Activated naive CD8-positive, alpha-beta T cell treated with anti-CD3 and anti-CD28 coated beads, Interleukin-2, amount 10 ng/mL, durations not matched to agents 7 days and 5 days (primary cell): Measurements from ENCODE around the gene CIRBP. TPM values are rescaled to one million over a fixed set of nuclear protein-coding genes. Genes with fewer than 3 reads are reported as not detected.

Experiments used
- ATAC-seq: fragments of 150-1000 bp; cut with Tn5 transposase; one replicate; pipeline ENCODE4 v1.10.0; 2021; ENCODE audit warnings: low read depth, moderate library complexity
- POLR2A ChIA-PET: fragments of 350-600 bp; sonication (Branson Sonifier 250); formaldehyde crosslinking; loops from one replicate; lab custom pipeline; 2021; ENCODE audit warnings: antibody characterized with exemption; lab: Charles Lee
- DNase-seq: peaks from one replicate; pipeline ENCODE4 v3.0.0; 2021
- H3K27ac Mint-ChIP-seq: one replicate; pipeline ENCODE4 v1.8.0; 2022; ENCODE audit warnings: mild to moderate bottlenecking, mixed read lengths
- H3K27me3 Mint-ChIP-seq: one replicate; pipeline ENCODE4 v1.8.0; 2022; ENCODE audit warnings: mild to moderate bottlenecking, moderate library complexity, mixed read lengths
- H3K36me3 Mint-ChIP-seq: one replicate; pipeline ENCODE4 v1.8.0; 2021; ENCODE audit warnings: mild to moderate bottlenecking, mixed read lengths
- H3K4me1 Mint-ChIP-seq: one replicate; pipeline ENCODE4 v1.8.0; 2021; ENCODE audit warnings: mixed read lengths
- H3K4me3 Mint-ChIP-seq: one replicate; pipeline ENCODE4 v1.8.0; 2022; ENCODE audit warnings: mild to moderate bottlenecking, moderate library complexity, mixed read lengths
- H3K9me3 Mint-ChIP-seq: one replicate; pipeline ENCODE4 v1.8.0; 2021; ENCODE audit warnings: mixed read lengths
- total RNA-seq, 2 experiments: library from RNA; stranded (reverse); gene quantifications; one replicate each; pipeline ENCODE4 v1.2.3, GENCODE V29; 2021

CIRBP gene
- total RNA-seq, 2 experiments from 2014 or later, result 327 to 342 TPM

DNA sequence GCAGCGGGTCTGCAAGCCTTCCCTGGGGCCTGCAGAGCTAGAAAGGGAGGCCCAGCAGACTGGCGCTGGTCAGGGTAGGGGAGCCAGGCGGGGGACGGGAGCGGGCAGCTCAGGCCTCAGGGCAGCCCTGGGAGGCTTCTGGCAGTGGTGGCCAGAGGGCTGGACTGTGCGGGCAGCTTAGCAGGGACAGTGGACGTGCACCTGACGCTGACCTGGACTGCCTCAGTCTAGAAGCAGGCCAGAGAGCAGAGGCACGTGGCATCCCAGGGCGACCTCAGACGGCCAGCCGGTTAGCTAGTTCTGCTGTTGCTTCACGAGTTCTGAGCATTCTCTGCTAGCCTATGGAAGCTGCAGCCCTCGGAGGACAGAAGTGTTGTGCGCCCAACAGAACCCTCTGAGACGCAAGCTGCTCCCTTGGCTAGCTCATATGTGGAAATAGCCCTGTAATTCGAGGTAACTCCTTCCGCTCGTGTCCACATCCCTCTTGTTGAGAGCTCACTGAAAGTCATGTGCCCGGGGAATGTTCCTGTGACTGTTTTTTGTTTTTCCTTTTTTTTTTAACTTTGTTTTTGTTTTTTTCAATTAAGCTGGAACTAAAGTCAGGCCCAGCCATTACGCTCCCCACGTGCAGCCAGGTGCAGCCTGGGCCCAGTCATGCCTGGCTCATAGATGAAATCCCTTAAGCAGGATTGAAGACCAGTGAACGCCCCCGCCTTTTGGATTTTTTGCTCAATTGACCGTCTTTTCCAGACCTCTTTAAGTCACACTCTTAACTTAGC is 4.3 kb downstream of the CIRBP start:
- DNase-seq (no peak), ATAC-seq (no peak)
- H3K27me3 Mint-ChIP-seq, result no peaks in the 10 kb centered on the region
- peaks cover 42% of the 10 kb centered on the region for H3K36me3 Mint-ChIP-seq
- H3K4me3 Mint-ChIP-seq, result peak overlapping the region; percentile 13
- POLR2A ChIA-PET, result interaction anchor here (0.8 to 1.7 kb wide), 6 partner anchors 13 to 207 kb away, joined by 3 to 4 read pairs (median 3); partner anchors contain the start of genes ARHGAP45 and POLR2E
- peak overlapping the region; percentile 48 for H3K27ac Mint-ChIP-seq
- no peaks in the 10 kb centered on the region for H3K9me3 Mint-ChIP-seq
- peaks cover 46% of the 10 kb centered on the region for H3K4me1 Mint-ChIP-seq

DNA sequence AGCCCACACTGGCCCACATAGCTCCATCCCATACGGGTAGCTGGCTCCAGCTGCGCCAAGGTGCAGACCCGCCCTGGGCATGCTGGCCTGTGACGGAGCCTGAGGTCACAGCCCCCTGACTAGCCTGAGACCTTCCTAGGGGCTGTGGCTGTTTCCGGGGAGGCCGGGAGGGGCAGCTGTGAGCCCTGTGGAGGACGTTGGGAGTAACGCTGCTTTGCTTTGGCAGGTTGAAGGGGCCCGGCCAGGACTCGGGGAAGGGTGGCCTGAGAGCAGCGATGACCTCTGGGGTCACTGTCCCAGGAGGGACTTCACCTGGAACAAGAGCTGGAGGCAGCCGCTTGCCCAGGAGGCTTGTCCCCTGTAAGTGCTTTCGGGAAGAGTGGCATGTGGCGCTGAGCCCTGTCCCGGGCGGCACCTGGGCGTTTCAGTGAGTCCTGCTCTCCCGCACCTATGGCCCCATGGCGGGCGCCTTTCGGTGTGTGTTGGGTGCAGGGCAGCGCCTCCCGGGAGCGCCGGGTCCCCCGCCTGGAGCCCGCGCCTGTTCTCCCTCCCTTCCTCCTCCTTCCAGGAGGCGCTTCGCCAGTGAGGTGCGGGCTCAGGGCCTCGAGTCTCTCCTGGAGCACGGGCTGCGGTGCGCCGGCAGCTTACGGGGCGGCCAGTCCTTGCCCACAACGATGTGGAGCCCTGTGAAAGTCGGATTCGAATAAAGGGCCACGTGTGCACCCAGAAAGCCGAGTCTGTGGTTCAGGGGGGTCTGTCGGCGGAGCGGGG is 5.1 kb downstream of the CIRBP start:
- Mint-ChIP-seq H3K4me3 (peak overlapping the region; percentile 67), H3K9me3 (no peaks in the 10 kb centered on the region), H3K27ac (peak overlapping the region; percentile 11), H3K36me3 (peaks cover 42% of the 10 kb centered on the region), H3K27me3 (no peaks in the 10 kb centered on the region), H3K4me1 (peaks cover 41% of the 10 kb centered on the region)
- ATAC-seq (no peak), DNase-seq (no peak)
- POLR2A ChIA-PET, result interaction anchor here (0.8 to 1.7 kb wide), 6 partner anchors 14 to 207 kb away, joined by 3 to 4 read pairs (median 3); partner anchors contain the start of genes ARHGAP45 and POLR2E

DNA sequence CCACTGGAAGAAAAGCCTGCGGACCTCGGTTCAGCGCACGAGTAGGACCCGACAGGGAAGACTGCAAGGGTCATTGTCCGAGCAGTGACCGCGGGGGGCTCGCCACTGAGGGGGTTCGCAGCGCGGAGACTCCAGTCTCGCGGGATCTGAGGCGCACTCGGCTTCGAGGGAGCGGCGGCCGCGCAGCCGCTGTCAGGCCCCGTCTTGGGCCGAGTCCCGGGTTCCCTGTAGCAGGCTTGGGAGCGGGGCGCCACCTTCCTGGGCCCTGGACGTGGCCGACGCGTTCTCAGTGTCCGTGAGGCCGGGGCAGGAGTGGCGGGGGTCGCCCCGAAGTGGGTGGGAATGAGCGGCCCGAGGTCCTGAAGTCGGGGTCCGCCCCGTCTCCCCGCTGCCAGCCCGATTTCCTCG is 5.7 kb downstream of the CIRBP start:
- POLR2A ChIA-PET, result interaction anchor here (0.6 to 1.9 kb wide), 13 partner anchors 8 to 768 kb away, joined by 3 to 20 read pairs (median 4); partner anchors contain the start of gene ATP5F1D
- H3K9me3 Mint-ChIP-seq, result no peaks in the 10 kb centered on the region
- H3K27me3 Mint-ChIP-seq, result no peaks in the 10 kb centered on the region
- DNase-seq (no peak), ATAC-seq (no peak)
- H3K36me3 Mint-ChIP-seq, result peaks cover 41% of the 10 kb centered on the region
- H3K4me1 Mint-ChIP-seq, result peaks cover 45% of the 10 kb centered on the region
- no peak overlapping the region for H3K27ac Mint-ChIP-seq
- H3K4me3 Mint-ChIP-seq, result peak overlapping the region; percentile 67

DNA sequence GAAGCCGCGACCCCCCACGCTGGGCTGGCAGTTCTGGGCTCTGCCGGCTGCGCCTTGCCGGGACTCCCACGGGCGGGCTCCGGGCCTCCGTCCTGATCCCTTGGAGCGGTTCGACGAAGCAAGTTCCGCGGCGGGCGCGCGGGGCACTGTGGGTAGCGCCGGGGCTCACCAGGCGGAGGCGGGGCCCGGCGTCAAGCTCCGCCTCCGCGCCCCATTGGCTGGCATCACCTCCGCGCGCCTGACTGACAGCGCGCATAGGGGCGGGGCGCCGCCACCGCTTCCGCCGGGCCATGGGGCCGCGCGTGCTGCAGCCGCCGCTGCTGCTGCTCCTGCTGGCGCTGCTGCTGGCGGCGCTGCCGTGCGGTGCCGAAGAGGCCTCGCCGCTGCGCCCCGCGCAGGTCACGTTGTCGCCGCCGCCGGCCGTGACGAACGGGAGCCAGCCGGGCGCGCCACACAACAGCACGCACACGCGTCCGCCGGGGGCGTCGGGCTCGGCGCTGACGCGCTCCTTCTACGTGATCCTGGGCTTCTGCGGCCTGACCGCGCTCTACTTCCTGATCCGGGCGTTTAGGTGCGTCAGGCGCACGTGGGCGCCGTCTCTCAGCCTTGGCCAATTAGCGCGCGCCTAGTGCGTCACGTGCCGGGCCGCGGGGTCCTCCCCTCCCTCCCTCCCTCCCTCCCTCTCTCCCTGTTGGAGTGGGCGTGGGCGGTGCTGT is 6.3 kb downstream of the CIRBP start, which contains the start of gene FAM174C:
TSS of gene FAM174C (plus strand) at position 271 of the 716 bp plus-strand sequence. CDS start at position 291, 20 bp downstream.
- Mint-ChIP-seq H3K27me3 (no peaks in the 10 kb centered on the region), H3K4me1 (peaks cover 45% of the 10 kb centered on the region), H3K27ac (peak within 1 kb of the TSS; percentile 95), H3K9me3 (no peaks in the 10 kb centered on the region), H3K4me3 (peak within 1 kb of the TSS; percentile 92), H3K36me3 (peaks cover 36% of the 10 kb centered on the region)
- ATAC-seq (peak; percentile 83), DNase-seq (peak; percentile 97)
- POLR2A ChIA-PET, result interaction anchor here (0.6 to 1.9 kb wide), 14 partner anchors 9 to 769 kb away, joined by 3 to 20 read pairs (median 4); partner anchors contain the start of gene ATP5F1D

DNA sequence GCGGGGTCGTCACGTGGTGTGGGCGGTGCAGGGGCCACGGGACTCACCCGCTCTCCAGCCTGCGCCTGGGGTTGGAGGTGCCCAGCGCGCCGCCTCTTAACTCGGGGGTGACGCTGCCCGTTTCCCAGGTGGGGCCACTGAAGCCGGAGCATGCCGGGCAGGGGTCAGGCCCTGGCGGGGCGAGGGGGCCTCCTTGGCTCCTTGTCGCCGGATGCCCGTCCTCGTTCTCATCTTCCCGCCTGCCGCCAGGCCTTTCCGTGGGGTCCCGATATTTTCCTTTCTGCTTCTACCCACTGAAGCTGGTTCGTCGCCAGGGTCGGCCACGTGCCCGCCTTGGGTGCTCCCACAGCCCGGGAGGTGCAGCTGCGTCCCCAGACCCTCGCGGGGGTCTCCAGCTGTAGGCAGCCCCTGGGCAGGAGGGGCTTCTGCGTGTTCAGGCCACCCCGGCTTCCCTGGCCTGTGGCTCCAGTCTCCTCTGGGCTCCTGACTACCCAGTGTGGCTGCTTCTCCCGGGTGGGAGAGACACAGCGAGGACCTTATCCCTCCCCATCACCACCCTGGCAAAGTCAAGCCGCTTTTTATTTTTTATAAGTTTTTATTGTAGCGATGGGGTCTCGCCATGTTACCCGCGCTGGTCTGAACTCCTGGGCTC is 7.0 kb downstream of the CIRBP start:
- peak overlapping the region; percentile 92 for H3K4me3 Mint-ChIP-seq
- POLR2A ChIA-PET, result interaction anchor here (1.4 to 1.9 kb wide), 4 partner anchors 9 to 107 kb away, joined by 3 to 20 read pairs (median 10); no protein-coding TSS in a partner anchor

DNA sequence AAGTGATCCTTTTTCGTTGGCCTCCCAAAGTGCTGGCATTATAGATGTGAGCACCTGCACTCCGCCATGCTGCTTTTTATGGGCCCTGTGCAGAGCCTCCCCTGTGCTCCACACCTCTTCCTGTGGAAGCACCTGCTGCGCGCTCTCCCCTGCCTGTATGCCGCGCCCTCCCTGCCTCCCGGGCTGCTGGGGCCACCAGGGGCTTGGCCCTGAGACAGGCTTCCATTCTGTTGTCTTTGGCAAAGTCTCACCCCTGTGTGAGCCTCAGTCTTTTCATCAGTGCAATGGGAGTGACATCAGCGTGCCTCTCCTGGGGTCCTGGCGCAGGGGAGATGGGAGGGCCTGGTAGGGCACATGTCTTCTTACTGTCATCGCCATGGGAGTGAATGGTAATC is 7.5 kb downstream of the CIRBP start:
- POLR2A ChIA-PET, result interaction anchor here (1.1 to 1.9 kb wide), 3 partner anchors 8 to 33 kb away, joined by 6 to 20 read pairs (median 15); partner anchors contain the start of gene CIRBP
- Mint-ChIP-seq H3K4me3 (peak overlapping the region; percentile 92), H3K4me1 (peaks cover 35% of the 10 kb centered on the region), H3K9me3 (no peaks in the 10 kb centered on the region), H3K27ac (peak overlapping the region; percentile 95), H3K27me3 (no peaks in the 10 kb centered on the region), H3K36me3 (peaks cover 26% of the 10 kb centered on the region)
- no peak for DNase-seq
- ATAC-seq, result no peak

More for the DNA sequence above, 7.0 kb downstream of the CIRBP start:
- ATAC-seq (no peak), DNase-seq (no peak)
- peaks cover 30% of the 10 kb centered on the region for H3K36me3 Mint-ChIP-seq
- no peaks in the 10 kb centered on the region for H3K9me3 Mint-ChIP-seq
- H3K27ac Mint-ChIP-seq, result peak overlapping the region; percentile 95
- peaks cover 39% of the 10 kb centered on the region for H3K4me1 Mint-ChIP-seq
- no peaks in the 10 kb centered on the region for H3K27me3 Mint-ChIP-seq

DNA sequence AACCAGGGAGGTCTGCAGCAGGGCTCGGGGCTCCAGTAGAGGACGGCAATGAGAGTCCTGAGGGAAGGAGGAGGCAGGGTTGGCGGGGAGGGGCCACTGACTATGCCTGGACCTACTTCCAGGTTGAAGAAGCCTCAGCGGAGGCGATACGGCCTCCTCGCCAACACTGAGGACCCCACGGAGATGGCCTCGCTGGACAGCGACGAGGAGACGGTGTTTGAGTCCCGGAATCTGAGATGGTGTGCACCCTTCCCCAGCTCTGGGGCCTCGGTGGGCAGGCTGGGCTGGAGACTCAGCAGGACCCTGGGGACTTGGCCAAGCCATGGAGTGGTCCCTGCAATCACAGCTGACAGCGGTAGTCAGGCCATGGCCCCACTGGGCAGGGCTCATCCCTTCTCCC is 7.9 kb downstream of the CIRBP start:
- POLR2A ChIA-PET, result interaction anchor here (1.1 kb wide), 1 partner anchor 8 kb away, joined by 6 read pairs; the partner anchor contains the start of gene CIRBP
- H3K36me3 Mint-ChIP-seq, result peaks cover 22% of the 10 kb centered on the region

DNA sequence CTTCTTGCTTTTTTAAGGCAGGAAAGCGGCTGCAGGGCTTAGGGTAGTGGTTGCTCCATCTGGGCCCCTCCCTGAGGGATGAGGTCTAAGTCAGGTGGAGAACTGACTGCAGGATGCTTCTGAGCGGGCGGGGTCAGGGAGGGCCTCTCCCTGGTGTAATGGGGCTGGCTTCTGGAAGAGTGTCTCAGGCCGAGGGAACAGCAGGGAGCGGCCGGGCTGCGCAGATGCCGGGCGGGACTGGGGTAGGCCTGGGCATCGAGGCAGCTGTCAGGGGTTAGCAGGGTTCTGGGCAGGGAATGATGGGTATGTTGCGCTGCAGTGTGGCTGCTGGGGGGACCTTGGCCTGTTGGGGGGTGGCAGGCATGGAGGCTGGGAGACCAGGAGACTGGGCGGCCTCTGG is 8.9 kb downstream of the CIRBP start:
- peaks cover 14% of the 10 kb centered on the region for H3K36me3 Mint-ChIP-seq
- no peak for ATAC-seq
- peaks cover 22% of the 10 kb centered on the region for H3K4me1 Mint-ChIP-seq
- no peak for DNase-seq
- POLR2A ChIA-PET, result interaction anchor here (1.9 kb wide), 1 partner anchor 9 kb away, joined by 8 read pairs; the partner anchor contains the start of gene CIRBP
- no peaks in the 10 kb centered on the region for H3K9me3 Mint-ChIP-seq
- H3K4me3 Mint-ChIP-seq, result no peak overlapping the region
- peak overlapping the region; percentile 38 for H3K27ac Mint-ChIP-seq
- peaks cover 2% of the 10 kb centered on the region for H3K27me3 Mint-ChIP-seq

More for the DNA sequence above, 7.9 kb downstream of the CIRBP start:
- Mint-ChIP-seq H3K9me3 (no peaks in the 10 kb centered on the region), H3K27ac (peak overlapping the region; percentile 95), H3K27me3 (no peaks in the 10 kb centered on the region), H3K4me1 (peaks cover 31% of the 10 kb centered on the region), H3K4me3 (peak overlapping the region; percentile 92)
- ATAC-seq (no peak), DNase-seq (no peak)

DNA sequence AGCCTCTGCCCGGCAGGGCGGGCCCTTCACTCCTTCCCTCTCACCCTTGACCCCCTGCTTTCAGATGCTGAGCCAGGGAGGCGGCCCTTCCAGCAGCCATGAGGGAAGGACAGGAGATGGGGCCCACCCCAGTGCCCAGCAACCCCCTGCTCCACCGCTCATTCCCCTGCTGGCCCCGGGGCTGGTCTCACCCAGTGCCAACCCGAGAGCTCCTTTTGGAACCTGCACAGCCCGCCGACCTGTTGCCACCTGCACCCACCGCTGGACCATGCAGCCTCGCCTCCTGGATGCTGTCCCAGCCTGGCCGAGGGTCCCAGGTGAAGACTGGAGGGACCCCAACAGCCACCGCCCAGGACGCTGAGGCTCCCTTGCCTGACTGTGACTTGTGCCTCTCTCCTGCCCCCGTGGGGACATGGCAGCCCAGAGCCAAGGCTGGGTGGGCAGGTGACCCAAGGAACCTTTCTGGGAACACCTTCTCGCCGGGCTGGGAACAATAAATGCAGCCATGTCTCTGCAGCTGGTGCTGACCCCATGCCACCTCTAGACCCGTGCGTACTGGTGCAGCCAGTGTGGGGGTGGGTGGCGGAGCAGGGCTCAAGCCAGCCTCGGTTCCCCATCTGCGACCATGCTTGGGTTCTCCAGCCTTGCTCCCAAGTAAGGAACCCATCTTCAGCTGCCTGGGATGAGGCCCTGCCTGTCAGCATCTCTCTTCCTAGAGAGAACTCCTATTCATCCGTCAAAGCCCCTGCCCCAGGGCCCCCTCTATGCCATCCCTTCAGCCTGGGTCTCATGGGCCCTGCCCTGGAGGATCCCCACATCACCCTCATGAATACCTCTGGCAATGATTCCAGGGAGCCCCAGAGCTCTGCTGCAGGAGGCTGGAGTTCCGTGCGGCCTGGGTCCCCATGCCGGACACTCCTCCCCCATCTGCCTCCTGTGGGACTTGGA is 9.9 kb downstream of the CIRBP start:
- DNase-seq (no peak), ATAC-seq (no peak)
- Mint-ChIP-seq H3K27me3 (peaks cover 4% of the 10 kb centered on the region), H3K4me1 (peaks cover 16% of the 10 kb centered on the region), H3K36me3 (peaks cover 8% of the 10 kb centered on the region), H3K27ac (no peak overlapping the region), H3K9me3 (no peaks in the 10 kb centered on the region), H3K4me3 (no peak overlapping the region)
- POLR2A ChIA-PET, result interaction anchor here (0.8 to 1.9 kb wide), 3 partner anchors 10 to 104 kb away, joined by 3 to 8 read pairs (median 3); partner anchors contain the start of gene CIRBP

DNA sequence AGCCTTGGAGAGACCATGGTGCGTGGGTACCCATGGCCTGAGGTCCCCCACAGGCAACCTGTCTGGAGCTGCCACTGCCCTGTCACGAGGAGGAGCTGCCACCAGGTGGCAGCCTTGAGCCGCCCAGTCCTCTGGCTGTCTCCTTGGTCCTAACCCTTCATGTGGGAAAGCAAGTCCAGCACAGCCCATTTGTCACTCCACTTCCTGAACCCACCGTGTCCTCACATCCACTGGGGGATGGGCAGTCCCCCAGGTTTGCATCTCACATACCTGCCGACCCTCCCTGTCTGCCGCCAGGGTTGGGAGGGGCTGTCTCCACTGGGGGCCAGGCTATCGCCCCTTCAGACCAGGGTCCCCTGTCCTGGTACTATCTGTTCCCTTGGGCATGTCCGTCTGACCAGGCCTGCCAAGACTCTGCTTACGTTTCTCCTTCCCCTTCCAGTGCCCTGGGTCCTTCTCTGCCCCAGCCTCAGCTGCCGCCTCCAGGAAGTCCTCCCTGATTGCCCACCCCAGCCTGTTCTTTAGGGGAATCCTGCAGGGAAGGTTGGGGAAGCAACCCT is 10.7 kb downstream of the CIRBP start:
- Mint-ChIP-seq H3K4me1 (peaks cover 14% of the 10 kb centered on the region), H3K9me3 (no peaks in the 10 kb centered on the region), H3K27me3 (peaks cover 13% of the 10 kb centered on the region), H3K4me3 (no peak overlapping the region), H3K27ac (peak overlapping the region; percentile 65), H3K36me3 (peaks cover 8% of the 10 kb centered on the region)
- POLR2A ChIA-PET, result interaction anchor here (0.8 to 1.9 kb wide), 4 partner anchors 11 to 103 kb away, joined by 3 to 8 read pairs (median 3); partner anchors contain the start of gene CIRBP
- DNase-seq (peak; percentile 90), ATAC-seq (no peak)
